GM23338 (cell line): ENCODE data around the gene FAM20C.

ENCODE experiments used
- CTCF ChIP-seq, 2 experiments: fragments of 200-600 bp in 1 of 2; sonication (generic) in 1 of 2; conservative IDR thresholded peaks; 2 replicates each; pipeline versions ENCODE4 v1.5.1 to v1.6.1; 2016 to 2017; ENCODE audit warnings: antibody characterized with exemption in 2 of 2, low read depth in 2 of 2, mild to moderate bottlenecking in 2 of 2, moderate library complexity in 1 of 2
- EZH2 ChIP-seq: fragments of 200-600 bp; sonication (generic); IDR thresholded peaks from one replicate; pipeline ENCODE4 v1.8.0; 2017; ENCODE audit warnings: antibody characterized with exemption, mild to moderate bottlenecking, low read depth; ENCODE audit not compliant: unreplicated experiment
- POLR2AphosphoS5 ChIP-seq: IDR thresholded peaks from 2 replicates; pipeline ENCODE4 v1.6.1; 2016; ENCODE audit warnings: antibody characterized with exemption, low read depth

GRCh38 chr7:152702-153391 is 39.5 kb upstream of the FAM20C start:
- TF ChIP-seq CTCF (conservative IDR thresholded peaks at IDR 0.05; ENCODE audit: low read depth in 2 of 2), result no peak
- TF ChIP-seq EZH2, result no peak
- no peak for TF ChIP-seq POLR2AphosphoS5
